NCI-H82 treated with DMSO at 0.1 percent for 48 hours (cell line): ENCODE measurements around the gene OR51I2.

ENCODE experiments used
- DNase-seq: peaks from one replicate; lab custom pipeline; 2025; ENCODE audit not compliant: unreplicated experiment; lab: John Stamatoyannopoulos, UW

Gene OR51I2

GRCh38 chr11:5505363-5506048 is 56.4 kb downstream of the OR51I2 start:
- no peak for DNase-seq
